ENCODE results near the gene LANCL2.

- TF ChIP-seq EP300 (IDR thresholded peaks at IDR 0.05) (no peak), POLR2A (IDR thresholded peaks at IDR 0.05) (no peak), CTCF (IDR thresholded peaks at IDR 0.05) (no peak), POLR2AphosphoS5 (IDR thresholded peaks at IDR 0.05) (no peak)
These were observed 14.1 kb downstream of the LANCL2 start for GRCh38 chr7:55379285-55379684.
